OCI-LY3 (cell line): ENCODE data around the gene HOXD1.

Experiments used
- H2AFZ ChIP-seq: fragments of 200-600, 300-600 bp; shearing (Covaris generic); 2 replicates; pipeline ENCODE4 v1.6.0; 2014; ENCODE audit warnings: antibody characterized with exemption, low read depth, low read length
- H3K27ac ChIP-seq: fragments of 200-600, 300-600 bp; sonication (generic); 2 replicates; pipeline ENCODE4 v1.5.1; 2014; ENCODE audit warnings: mild to moderate bottlenecking, low read length, moderate library complexity, mixed read lengths
- H3K27me3 ChIP-seq: fragments of 200-600, 300-600 bp; sonication (generic); 2 replicates; pipeline ENCODE4 v1.6.1; 2014; ENCODE audit warnings: low read depth, low read length, mixed read lengths
- H3K36me3 ChIP-seq: fragments of 200-600, 300-600 bp; sonication (generic); replicated peaks from 2 replicates; pipeline ENCODE3; 2014; ENCODE audit warnings: low read depth, low read length, mixed read lengths
- H3K4me1 ChIP-seq: fragments of 300-600, 200-600 bp; sonication (generic); 2 replicates; pipeline ENCODE4 v1.6.1; 2014; ENCODE audit warnings: low read length, mixed read lengths
- H3K4me2 ChIP-seq: fragments of 200-600, 300-600 bp; sonication (generic); 2 replicates; pipeline ENCODE4 v1.6.1; 2014; ENCODE audit warnings: low read length, mixed read lengths
- H3K4me3 ChIP-seq: fragments of 300-600, 200-600 bp; sonication (generic); 2 replicates; pipeline ENCODE4 v1.5.1; 2014; ENCODE audit warnings: antibody characterized with exemption, mild to moderate bottlenecking, low read length, moderate library complexity
- H3K79me2 ChIP-seq: fragments of 300-600, 200-600 bp; shearing (Covaris generic); 2 replicates; pipeline ENCODE4 v1.6.1; 2014; ENCODE audit warnings: mild to moderate bottlenecking, low read length, mixed read lengths
- H3K9ac ChIP-seq: fragments of 300-600, 200-600 bp; shearing (Covaris generic); 2 replicates; pipeline ENCODE4 v1.6.0; 2014; ENCODE audit warnings: mild to moderate bottlenecking, low read length, moderate library complexity
- H3K9me3 ChIP-seq: fragments of 200-600, 300-600 bp; shearing (Covaris generic); 2 replicates; pipeline ENCODE4 v1.6.1; 2014; ENCODE audit warnings: low read length, mixed read lengths; ENCODE audit not compliant: insufficient read depth
- H4K20me1 ChIP-seq: fragments of 200-600, 300-600 bp; sonication (generic); 2 replicates; pipeline ENCODE4 v1.6.1; 2016; ENCODE audit warnings: low read length, mixed read lengths; ENCODE audit not compliant: insufficient read depth
- CTCF ChIP-seq: fragments of 200-600, 300-600 bp; sonication (generic); IDR thresholded peaks from 2 replicates; pipeline ENCODE4 v1.5.1; 2014; ENCODE audit warnings: antibody characterized with exemption, low read length, low read depth
- EZH2phosphoT487 ChIP-seq: fragments of 200-600 bp; shearing (Covaris generic); IDR thresholded peaks from 2 replicates; pipeline ENCODE4 v1.6.1; 2018; ENCODE audit warnings: antibody characterized with exemption, mixed run types, low read depth

The HOXD1 gene

GRCh38 chr2:176187899-176188773 is at the start of gene HOXD1:
HOXD1 (plus strand) TSS chr2:176188668; CDS start chr2:176188802, 134 bp downstream.
- no peak within 1 kb of the TSS for H3K9ac ChIP-seq
- no peaks in the 10 kb centered on the region for H4K20me1 ChIP-seq
- TF ChIP-seq CTCF (no peak), EZH2phosphoT487 (no peak)
- no peaks in the 10 kb centered on the region for H3K36me3 ChIP-seq
- no peak within 1 kb of the TSS for H3K27ac ChIP-seq
- no peak within 1 kb of the TSS for H3K4me3 ChIP-seq
- H3K79me2 ChIP-seq, result no peaks in the 10 kb centered on the region
- H3K4me1 ChIP-seq, result no peaks in the 10 kb centered on the region
- H2AFZ ChIP-seq, result no peak within 1 kb of the TSS
- H3K27me3 ChIP-seq, result peaks cover 17% of the 10 kb centered on the region
- no peaks in the 10 kb centered on the region for H3K9me3 ChIP-seq
- no peak within 1 kb of the TSS for H3K4me2 ChIP-seq

- TF ChIP-seq EZH2phosphoT487, result no peak
- Histone ChIP-seq H3K9me3 (no peaks in the 10 kb centered on the region), H3K79me2 (no peaks in the 10 kb centered on the region), H3K4me1 (0 out of 2 replicates have a peak, but pooled peaks cover 5% of the 10 kb centered on the region), H3K9ac (no peak overlapping the region), H3K4me2 (no peak overlapping the region), H2AFZ (no peak overlapping the region), H3K27ac (no peak overlapping the region), H3K4me3 (no peak overlapping the region), H3K27me3 (no peaks in the 10 kb centered on the region), H3K36me3 (no peaks in the 10 kb centered on the region), H4K20me1 (no peaks in the 10 kb centered on the region)
Measured at GRCh38 chr2:176138923-176139660, 49.4 kb upstream of the HOXD1 start.

- Histone ChIP-seq H4K20me1 (no peaks in the 10 kb centered on the region), H3K27me3 (no peaks in the 10 kb centered on the region), H2AFZ (peak overlapping the region; percentile 64), H3K4me2 (peak overlapping the region; percentile 75), H3K79me2 (no peaks in the 10 kb centered on the region), H3K4me3 (peak overlapping the region; percentile 75), H3K4me1 (0 out of 2 replicates have a peak, but pooled peaks cover 5% of the 10 kb centered on the region), H3K9ac (peak overlapping the region; percentile 60), H3K9me3 (no peaks in the 10 kb centered on the region), H3K27ac (no peak overlapping the region), H3K36me3 (no peaks in the 10 kb centered on the region)
- no peak for TF ChIP-seq CTCF
- no peak for TF ChIP-seq EZH2phosphoT487
Measured at GRCh38 chr2:176139661-176140512, 48.6 kb upstream of the HOXD1 start.

GRCh38 chr2:176140513-176141317 is 47.8 kb upstream of the HOXD1 start:
- Histone ChIP-seq H3K4me1 (0 out of 2 replicates have a peak, but pooled peaks cover 5% of the 10 kb centered on the region), H3K27ac (no peak overlapping the region), H3K27me3 (no peaks in the 10 kb centered on the region), H3K4me2 (peak overlapping the region; percentile 75), H2AFZ (peak overlapping the region; percentile 64), H3K79me2 (no peaks in the 10 kb centered on the region), H4K20me1 (no peaks in the 10 kb centered on the region), H3K9ac (peak overlapping the region; percentile 60), H3K9me3 (no peaks in the 10 kb centered on the region), H3K36me3 (no peaks in the 10 kb centered on the region), H3K4me3 (peak overlapping the region; percentile 75)
- TF ChIP-seq EZH2phosphoT487 (no peak), CTCF (peak; percentile 87)
